SH-SY5Y (cell line): ENCODE results near the gene ZBTB7C.

Experiments used
- GATA2 ChIP-seq: IDR thresholded peaks from 2 replicates; pipeline ENCODE4 v1.6.1; 2011; ENCODE audit warnings: mild to moderate bottlenecking, low read depth, low read length
- GATA3 ChIP-seq: IDR thresholded peaks from 2 replicates; pipeline ENCODE4 v1.6.1; 2011; ENCODE audit warnings: low read depth, mild to moderate bottlenecking, low read length, moderate library complexity

Gene ZBTB7C

GRCh38 chr18:48090702-48091101 lies 318.5 kb downstream of the ZBTB7C start:
- TF ChIP-seq GATA2 (no peak), GATA3 (no peak)

GRCh38 chr18:48090021-48090420 lies 319.2 kb downstream of the ZBTB7C start:
- no peak for TF ChIP-seq GATA2
- no peak for TF ChIP-seq GATA3

- TF ChIP-seq GATA2: no peak
- no peak for TF ChIP-seq GATA3
Observed at GRCh38 chr18:48085781-48086487, 323.2 kb downstream of the ZBTB7C start.

GRCh38 chr18:48084858-48085257 lies 324.3 kb downstream of the ZBTB7C start:
- TF ChIP-seq GATA3 (no peak), GATA2 (peak; percentile 56)

GRCh38 chr18:48084041-48084757 lies 325.0 kb downstream of the ZBTB7C start:
- no peak for TF ChIP-seq GATA2
- no peak for TF ChIP-seq GATA3

- no peak for TF ChIP-seq GATA3
Observed at GRCh38 chr18:48080546-48080945, 328.6 kb downstream of the ZBTB7C start.

- TF ChIP-seq GATA3 (no peak), GATA2 (no peak)
Observed at GRCh38 chr18:48079885-48080284, 329.3 kb downstream of the ZBTB7C start.

- TF ChIP-seq GATA2 (no peak), GATA3 (no peak)
Observed at GRCh38 chr18:48078448-48078847, 330.7 kb downstream of the ZBTB7C start.

GRCh38 chr18:48077291-48077690 lies 331.9 kb downstream of the ZBTB7C start:
- TF ChIP-seq GATA2 (no peak), GATA3 (no peak)

- no peak for TF ChIP-seq GATA3
- no peak for TF ChIP-seq GATA2
Observed at GRCh38 chr18:48076461-48076860, 332.7 kb downstream of the ZBTB7C start.

- no peak for TF ChIP-seq GATA3
- TF ChIP-seq GATA2: no peak
Observed at GRCh38 chr18:48075707-48076093, 333.5 kb downstream of the ZBTB7C start.

- TF ChIP-seq GATA2 (no peak), GATA3 (no peak)
Observed at GRCh38 chr18:48074929-48075706, 334.1 kb downstream of the ZBTB7C start.

- TF ChIP-seq GATA2: no peak; the same call in 1 of the 2 replicates
- no peak for TF ChIP-seq GATA3
Observed at GRCh38 chr18:48073211-48073930, 335.8 kb downstream of the ZBTB7C start.

GRCh38 chr18:48072428-48073204 lies 336.6 kb downstream of the ZBTB7C start:
- no peak for TF ChIP-seq GATA3
